RWPE2 (cell line): ENCODE data around the gene HSDL1.
"Not testable (repeated sequence)": the region's sequence is repeated elsewhere in the genome, so short reads cannot be mapped to it uniquely, and the experiment has no call there.

Experiments used
- ATAC-seq: fragments of 200-7000 bp; cut with Tn5 transposase; 3 replicates; pipeline ENCODE4 v1.9.1; 2021; ENCODE audit warnings: low read depth
- DNase-seq: peaks from one replicate; pipeline ENCODE4 v3.0.0-alpha.2; 2020; ENCODE audit warnings: low spot score
- H3K27ac ChIP-seq: fragments of 450-650 bp; 2 replicates; pipeline ENCODE4 v1.5.1; 2017; ENCODE audit warnings: mild to moderate bottlenecking; ENCODE audit not compliant: poor library complexity, severe bottlenecking
- H3K27me3 ChIP-seq: fragments of 250-450 bp; sonication (Bioruptor Pico); 2 replicates; pipeline ENCODE4 v1.5.1; 2021; ENCODE audit warnings: mild to moderate bottlenecking, moderate library complexity; ENCODE audit not compliant: insufficient read depth, poor library complexity, severe bottlenecking
- H3K36me3 ChIP-seq: fragments of 250-450 bp; sonication (Bioruptor Pico); 2 replicates; pipeline ENCODE4 v1.5.1; 2020; ENCODE audit warnings: low read depth, mild to moderate bottlenecking, moderate library complexity
- H3K4me1 ChIP-seq: fragments of 250-450 bp; sonication (Bioruptor Pico); 2 replicates; pipeline ENCODE4 v1.5.1; 2021; ENCODE audit warnings: mild to moderate bottlenecking, moderate library complexity; ENCODE audit not compliant: insufficient read depth, poor library complexity, severe bottlenecking
- H3K4me3 ChIP-seq: fragments of 250-450 bp; sonication (Bioruptor Pico); 2 replicates; pipeline ENCODE4 v1.5.1; 2021; ENCODE audit warnings: mild to moderate bottlenecking, moderate library complexity; ENCODE audit not compliant: severe bottlenecking
- H3K9me3 ChIP-seq: fragments of 250-450 bp; sonication (Bioruptor Pico); 2 replicates; pipeline ENCODE4 v1.5.1; 2021; ENCODE audit warnings: mild to moderate bottlenecking, moderate library complexity; ENCODE audit not compliant: severe bottlenecking
- CTCF ChIP-seq: fragments of 450-650 bp; IDR thresholded peaks from one replicate; pipeline ENCODE4 v1.5.1; 2017; ENCODE audit warnings: mild to moderate bottlenecking, moderate library complexity; ENCODE audit not compliant: poor library complexity, severe bottlenecking

HSDL1 gene

GRCh38 chr16:84115919-84116719 lies 28.9 kb downstream of the HSDL1 start:
- Histone ChIP-seq H3K9me3 (no peaks in the 10 kb centered on the region), H3K36me3 (0 out of 2 replicates have a peak, but pooled peaks cover 5% of the 10 kb centered on the region), H3K4me3 (peak overlapping the region; percentile 60), H3K27me3 (no peaks in the 10 kb centered on the region), H3K4me1 (peaks cover 5% of the 10 kb centered on the region), H3K27ac (peak overlapping the region; percentile 58)
- peak; percentile 48 for TF ChIP-seq CTCF
- no peak for DNase-seq
- peak; percentile 48 for ATAC-seq

GRCh38 chr16:84111949-84112348 lies 33.0 kb downstream of the HSDL1 start:
- not testable (repeated sequence) for DNase-seq, H3K27ac ChIP-seq, ATAC-seq, H3K9me3 ChIP-seq, H3K27me3 ChIP-seq, H3K4me3 ChIP-seq, H3K4me1 ChIP-seq
- peaks cover 16% of the 10 kb centered on the region for H3K36me3 ChIP-seq

DNA sequence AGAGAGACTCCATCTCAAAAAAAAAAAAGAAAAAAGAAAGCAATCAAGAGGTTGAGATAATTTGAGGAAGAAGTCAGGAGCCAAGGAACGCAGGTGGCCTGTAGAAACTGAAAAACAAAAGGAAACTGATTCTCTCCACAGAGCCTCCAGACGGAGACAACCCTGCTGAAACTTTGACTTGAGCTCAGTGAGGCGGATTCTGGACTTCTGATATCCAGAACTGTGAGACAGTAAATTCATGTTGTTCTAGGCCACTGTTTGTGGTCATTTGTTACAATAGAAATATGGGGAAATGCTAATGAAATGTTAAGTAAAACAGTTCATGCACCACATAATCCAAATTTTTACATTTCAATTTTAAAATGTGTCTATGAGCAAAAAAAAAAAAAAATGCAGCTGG lies 33.5 kb downstream of the HSDL1 start:
- H3K4me3 ChIP-seq: no peak overlapping the region
- peaks cover 5% of the 10 kb centered on the region for H3K4me1 ChIP-seq
- no peaks in the 10 kb centered on the region for H3K9me3 ChIP-seq
- no peak for TF ChIP-seq CTCF
- H3K36me3 ChIP-seq: peaks cover 16% of the 10 kb centered on the region
- no peak overlapping the region for H3K27ac ChIP-seq
- ATAC-seq (no peak), DNase-seq (no peak)
- H3K27me3 ChIP-seq: no peaks in the 10 kb centered on the region

DNA sequence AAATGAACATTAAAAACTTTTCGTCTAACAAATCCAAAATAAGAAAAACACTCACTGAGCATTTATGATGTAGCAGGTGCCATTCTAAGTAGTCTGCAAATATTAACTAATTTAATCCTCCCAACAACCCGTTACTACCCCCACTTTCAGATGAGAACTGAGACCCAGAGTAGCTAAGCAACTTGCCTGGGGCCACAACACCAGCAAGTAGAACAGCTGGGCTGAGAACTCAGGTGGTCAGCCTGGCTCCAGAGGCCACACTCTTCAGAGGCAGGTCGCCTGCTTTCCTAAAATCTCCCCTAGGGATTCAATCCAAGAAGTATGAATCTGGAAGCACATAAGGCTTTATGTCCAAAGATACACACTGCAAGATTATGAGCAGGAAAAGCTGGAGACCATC lies 34.5 kb downstream of the HSDL1 start:
- H3K4me3 ChIP-seq: no peak overlapping the region
- H3K9me3 ChIP-seq: no peaks in the 10 kb centered on the region
- H3K27me3 ChIP-seq: no peaks in the 10 kb centered on the region
- no peak for DNase-seq
- ATAC-seq: no peak
- peaks cover 16% of the 10 kb centered on the region for H3K36me3 ChIP-seq
- H3K4me1 ChIP-seq: peaks cover 4% of the 10 kb centered on the region
- no peak for TF ChIP-seq CTCF
- H3K27ac ChIP-seq: no peak overlapping the region

DNA sequence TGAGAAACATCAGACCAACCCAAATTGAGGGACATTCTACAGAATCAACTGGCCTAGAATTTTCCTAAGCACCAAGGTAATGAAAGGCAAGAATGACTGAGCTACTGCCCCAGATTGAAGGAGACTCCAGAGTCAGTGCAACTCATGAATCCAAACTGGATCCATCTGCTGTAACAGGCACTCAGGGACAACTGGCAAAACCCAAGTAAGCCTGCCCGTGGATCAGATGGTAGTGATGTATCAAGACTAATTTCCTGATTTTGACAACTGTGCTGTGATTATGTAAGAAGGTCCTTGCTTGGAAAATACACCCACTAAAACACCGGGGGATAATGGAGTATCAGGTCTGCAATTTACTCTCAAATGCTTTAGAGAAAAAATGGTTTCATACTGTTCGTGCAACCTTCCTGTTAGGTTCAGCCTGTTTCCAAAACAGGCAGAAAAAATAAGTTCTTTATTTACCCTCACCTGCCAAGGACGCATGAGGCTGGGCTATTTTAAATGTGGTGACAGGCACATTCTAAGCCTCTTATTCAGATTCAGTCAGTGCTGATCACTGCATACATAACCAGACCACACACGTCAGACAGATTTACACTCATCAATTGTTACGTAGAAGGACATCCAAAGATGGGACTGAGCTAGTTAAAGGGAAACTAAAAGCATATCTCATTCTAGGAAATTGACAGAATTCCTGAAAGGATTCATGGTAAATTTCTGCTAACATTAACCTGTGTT lies 35.2 kb downstream of the HSDL1 start:
- H3K4me3 ChIP-seq: no peak overlapping the region
- no peak for ATAC-seq

More for the DNA sequence above, 35.2 kb downstream of the HSDL1 start:
- H3K27me3 ChIP-seq: no peaks in the 10 kb centered on the region
- no peaks in the 10 kb centered on the region for H3K9me3 ChIP-seq
- peaks cover 11% of the 10 kb centered on the region for H3K36me3 ChIP-seq
- DNase-seq: no peak
- H3K27ac ChIP-seq: no peak overlapping the region
- no peaks in the 10 kb centered on the region for H3K4me1 ChIP-seq
- TF ChIP-seq CTCF: no peak
